ENCODE results near the gene PUM1. TPM values are rescaled to one million over a fixed set of nuclear protein-coding genes. Genes with fewer than 3 reads are reported as not detected.
A peak's percentile ranks its signal among the peaks of the same experiment; 100 is the strongest.

The PUM1 gene
- polyA plus RNA-seq, 1 experiment, result 71.3 TPM

GRCh38 chr1:30890502-30891226 lies 174.9 kb downstream of the PUM1 start:
- DNase-seq (ENCODE audit: low read depth, low spot score), result no peak
- TF ChIP-seq CTCF (IDR thresholded peaks at IDR 0.05; ENCODE audit: low read depth, low read length), result no peak
- POLR2A ChIA-PET, result no interaction called here
- Histone ChIP-seq H3K27me3 (ENCODE audit: control insufficient read depth, insufficient read depth, low read length) (no peaks in the 10 kb centered on the region), H3K27ac (ENCODE audit: low read depth, low read length) (no peak overlapping the region), H3K9me3 (ENCODE audit: control insufficient read depth, insufficient read depth, low read length) (no peaks in the 10 kb centered on the region), H3K4me3 (ENCODE audit: low read depth, low read length) (no peak overlapping the region)
- CTCF ChIA-PET, result interaction anchor here (1.5 kb wide), 1 partner anchor 20 kb away, joined by 3 read pairs; no protein-coding TSS in a partner anchor

- no peak overlapping the region for H3K27ac ChIP-seq (ENCODE audit: low read depth, low read length)
- H3K4me3 ChIP-seq (ENCODE audit: low read depth, low read length), result no peak overlapping the region
- no peak for TF ChIP-seq CTCF (IDR thresholded peaks at IDR 0.05; ENCODE audit: low read depth, low read length)
- DNase-seq (ENCODE audit: low read depth, low spot score), result peak; percentile 37
- H3K27me3 ChIP-seq (ENCODE audit: control insufficient read depth, insufficient read depth, low read length), result no peaks in the 10 kb centered on the region
- POLR2A ChIA-PET, result interaction anchor here (0.9 kb wide), 1 partner anchor 12 kb away, joined by 4 read pairs; no protein-coding TSS in a partner anchor
- H3K9me3 ChIP-seq (ENCODE audit: control insufficient read depth, insufficient read depth, low read length), result no peaks in the 10 kb centered on the region
- CTCF ChIA-PET, result interaction anchor here (1.5 kb wide), 2 partner anchors 21 to 107 kb away, joined by 3 read pairs; no protein-coding TSS in a partner anchor
These were observed 176.0 kb downstream of the PUM1 start for GRCh38 chr1:30889511-30889910.

GRCh38 chr1:30888975-30889374 lies 176.5 kb downstream of the PUM1 start:
- CTCF ChIA-PET, result interaction anchor here (1.5 kb wide), 2 partner anchors 22 to 106 kb away, joined by 3 read pairs; no protein-coding TSS in a partner anchor

GRCh38 chr1:30888391-30888790 lies 177.1 kb downstream of the PUM1 start:
- POLR2A ChIA-PET, result interaction anchor here (0.9 to 1.7 kb wide), 3 partner anchors 65 to 170 kb away, joined by 3 to 6 read pairs (median 3); no protein-coding TSS in a partner anchor
- 0 out of 2 replicates have a peak overlapping the region, but pooled peaks have one; percentile 18 for H3K4me3 ChIP-seq (ENCODE audit: low read depth, low read length)

More at GRCh38 chr1:30888975-30889374, 176.5 kb downstream of the PUM1 start:
- Histone ChIP-seq H3K27me3 (ENCODE audit: control insufficient read depth, insufficient read depth, low read length) (no peaks in the 10 kb centered on the region), H3K9me3 (ENCODE audit: control insufficient read depth, insufficient read depth, low read length) (no peaks in the 10 kb centered on the region), H3K27ac (ENCODE audit: low read depth, low read length) (peak overlapping the region; percentile 96), H3K4me3 (ENCODE audit: low read depth, low read length) (no peak overlapping the region)
- DNase-seq (ENCODE audit: low read depth, low spot score), result no peak
- POLR2A ChIA-PET, result interaction anchor here (0.9 to 1.7 kb wide), 2 partner anchors 11 to 81 kb away, joined by 4 to 6 read pairs; no protein-coding TSS in a partner anchor
- no peak for TF ChIP-seq CTCF (IDR thresholded peaks at IDR 0.05; ENCODE audit: low read depth, low read length)

More at GRCh38 chr1:30888391-30888790, 177.1 kb downstream of the PUM1 start:
- DNase-seq (ENCODE audit: low read depth, low spot score), result peak; percentile 93
- no peak for TF ChIP-seq CTCF (IDR thresholded peaks at IDR 0.05; ENCODE audit: low read depth, low read length)
- no peaks in the 10 kb centered on the region for H3K9me3 ChIP-seq (ENCODE audit: control insufficient read depth, insufficient read depth, low read length)
- CTCF ChIA-PET, result interaction anchor here (0.5 to 1.5 kb wide), 4 partner anchors 85 to 170 kb away, joined by 3 to 7 read pairs (median 5); no protein-coding TSS in a partner anchor
- H3K27ac ChIP-seq (ENCODE audit: low read depth, low read length), result peak overlapping the region; percentile 96
- H3K27me3 ChIP-seq (ENCODE audit: control insufficient read depth, insufficient read depth, low read length), result no peaks in the 10 kb centered on the region

Measured in AG04450 (cell line).